GM18505 (cell line): ENCODE results near the gene COG4.

Source experiments
- ATAC-seq: cut with Tn5 transposase; IDR thresholded peaks from one replicate; pipeline ENCODE4 v1.9.1; 2021; ENCODE audit not compliant: unreplicated experiment
- POLR2A ChIP-seq: IDR thresholded peaks from 4 replicates; pipeline ENCODE4 v1.6.1; 2011; ENCODE audit warnings: borderline replicate concordance; ENCODE audit not compliant: insufficient read depth, insufficient read length; ENCODE audit errors: extremely low read depth

Gene COG4

DNA sequence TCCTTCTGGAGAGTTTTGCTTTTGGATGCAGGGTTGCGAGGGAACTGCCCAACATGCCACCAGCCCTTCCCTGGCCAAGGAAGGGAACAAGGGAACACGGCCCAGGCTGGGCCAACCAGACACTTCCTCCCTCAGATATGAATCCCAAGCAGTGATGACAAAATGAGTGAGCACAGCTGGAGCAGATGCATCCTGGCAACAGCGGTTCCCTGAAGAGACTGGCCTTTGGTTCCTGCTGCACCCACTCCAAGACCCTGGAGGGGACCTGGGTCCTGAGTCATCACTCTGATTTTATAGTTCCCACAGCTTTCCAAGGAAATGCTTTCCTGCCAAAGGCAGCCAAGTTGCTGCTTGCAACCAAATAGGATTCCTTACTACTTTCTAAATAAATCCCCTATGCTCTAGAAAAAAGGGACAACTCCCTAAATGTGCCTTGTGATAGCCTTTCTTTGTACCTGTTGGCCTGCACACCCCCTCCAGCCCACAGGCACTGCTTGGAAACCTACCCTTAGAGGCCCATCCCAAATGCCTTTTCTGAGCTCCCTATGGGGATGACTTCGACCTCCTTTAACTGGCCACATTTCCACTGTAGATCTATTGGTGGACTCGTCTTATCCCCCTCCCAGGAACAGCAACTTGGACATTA lies 89.8 kb downstream of the COG4 start:
- no peak for ATAC-seq
- no peak for TF ChIP-seq POLR2A

DNA sequence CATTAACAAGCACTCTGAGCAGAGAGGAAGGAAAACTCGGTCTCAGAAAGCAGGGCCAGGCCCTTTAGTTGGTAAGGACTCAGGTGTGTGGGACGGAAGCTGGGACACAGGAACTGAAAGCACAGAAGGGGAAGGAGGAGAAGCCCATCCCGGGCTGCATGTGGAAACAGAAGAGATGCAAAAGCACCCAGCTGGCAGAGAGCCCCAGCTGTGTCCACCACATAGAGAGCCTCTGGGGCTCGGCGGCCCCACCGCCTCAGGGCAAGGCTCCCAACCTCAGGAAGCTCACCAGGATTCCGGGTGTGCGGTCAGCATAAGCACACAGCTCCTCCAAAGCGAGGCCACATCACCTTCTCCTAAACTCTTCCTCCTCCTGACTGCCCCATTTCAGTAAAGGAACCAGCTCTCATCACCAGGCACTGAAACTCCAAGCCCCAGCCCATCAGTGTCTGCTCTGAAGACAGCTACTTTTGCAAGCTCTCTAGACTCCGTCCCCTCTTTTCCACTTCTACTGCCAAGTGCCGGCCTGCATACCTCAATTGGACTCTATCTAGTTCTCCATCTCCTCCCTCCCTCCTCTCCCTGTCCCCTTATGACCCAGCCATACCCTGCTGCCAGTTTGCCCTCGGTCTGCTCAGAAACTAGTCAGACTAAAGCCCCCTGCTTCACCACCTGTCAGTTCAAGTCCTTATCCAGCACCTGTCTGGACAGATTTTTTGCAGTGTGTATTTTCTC lies 90.5 kb downstream of the COG4 start:
- peak; percentile 56 for TF ChIP-seq POLR2A
- no peak for ATAC-seq

DNA sequence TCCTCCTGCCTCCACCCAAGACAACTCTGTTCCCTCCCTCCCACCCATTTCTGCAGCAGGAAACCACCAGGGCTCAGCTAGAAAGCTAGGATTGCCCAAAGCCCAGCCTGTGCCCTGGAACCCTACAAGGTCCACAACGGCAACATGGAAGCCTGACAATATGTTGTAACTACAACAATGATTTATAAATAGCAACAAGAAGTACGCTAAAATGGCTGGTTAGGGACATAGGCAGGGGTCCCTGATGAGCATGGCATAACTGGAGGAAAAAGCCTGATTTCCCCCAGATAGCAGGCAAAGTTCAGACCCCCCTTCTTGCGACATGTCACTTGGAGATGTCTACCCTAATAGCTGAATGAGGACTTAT lies 91.0 kb downstream of the COG4 start:
- no peak for ATAC-seq
- TF ChIP-seq POLR2A = no peak

DNA sequence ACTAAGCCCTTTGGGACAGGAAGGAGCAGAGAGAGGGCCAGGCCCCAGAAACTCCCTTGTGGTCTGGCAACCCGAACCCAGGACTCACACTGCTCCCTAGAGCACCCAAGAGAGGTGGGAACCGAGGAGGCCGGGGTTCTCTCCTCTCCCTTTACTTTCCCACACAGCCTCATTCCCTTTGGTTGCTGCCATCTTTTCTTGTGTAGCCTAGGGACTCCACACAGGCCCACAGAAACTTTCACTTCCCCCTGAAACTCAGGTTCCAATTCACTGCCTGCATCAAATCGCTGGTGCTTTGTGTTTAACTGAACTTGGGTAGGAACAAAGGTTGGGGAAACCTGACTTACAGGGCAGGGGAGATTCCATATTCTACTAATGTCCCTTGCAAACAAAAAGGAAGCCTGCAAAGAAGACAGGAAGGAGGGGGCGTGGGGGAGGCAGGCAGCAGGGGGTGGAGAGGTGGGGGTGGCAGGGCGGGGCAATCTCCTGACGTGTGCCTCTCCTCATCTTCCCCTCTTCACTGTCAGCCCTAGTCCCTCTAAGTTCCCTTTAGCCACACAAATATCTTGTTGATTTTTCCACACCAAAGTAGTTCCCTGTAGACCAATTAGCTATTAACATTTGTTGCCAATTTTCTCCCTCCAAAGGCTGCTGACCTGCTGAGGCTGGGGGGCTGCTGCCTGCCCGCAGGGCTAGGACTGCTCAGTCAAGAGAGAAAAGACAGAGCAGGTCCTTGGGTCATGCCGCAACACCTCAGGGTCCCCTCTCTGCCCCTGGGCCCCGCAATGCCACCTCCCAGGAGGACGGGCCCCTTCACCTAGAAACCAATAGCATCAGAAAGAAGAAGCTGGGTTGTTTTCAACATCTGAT lies 92.5 kb downstream of the COG4 start:
- TF ChIP-seq POLR2A = peak; percentile 20
- ATAC-seq = peak; percentile 43
